Neuronal stem cell (in vitro differentiated cells): ENCODE results near the gene BANF2. TPM values are rescaled to one million over a fixed set of nuclear protein-coding genes. Genes with fewer than 3 reads are reported as not detected.

Experiments
- DNase-seq: peaks from one replicate; pipeline ENCODE4 v3.0.0-alpha.2; 2013; ENCODE audit warnings: low spot score
- H2AFZ ChIP-seq: one replicate; pipeline ENCODE4 v1.6.1; 2013; ENCODE audit warnings: mild to moderate bottlenecking, low read length, inconsistent platforms
- H2AK5ac ChIP-seq: 2 replicates; pipeline ENCODE4 v1.6.1; 2013; ENCODE audit warnings: low read depth, mild to moderate bottlenecking, inconsistent platforms, low read length, moderate library complexity, mixed read lengths
- H2BK120ac ChIP-seq: 2 replicates; pipeline ENCODE4 v1.6.1; 2013; ENCODE audit warnings: low read depth, mild to moderate bottlenecking, inconsistent platforms, low read length, moderate library complexity, mixed read lengths
- H2BK12ac ChIP-seq: one replicate; pipeline ENCODE4 v1.6.1; 2013; ENCODE audit warnings: low read length, inconsistent platforms
- H2BK15ac ChIP-seq: 2 replicates; pipeline ENCODE4 v1.6.1; 2013; ENCODE audit warnings: mild to moderate bottlenecking, low read length, inconsistent platforms, mixed read lengths
- H2BK5ac ChIP-seq: one replicate; pipeline ENCODE4 v1.6.1; 2013; ENCODE audit warnings: inconsistent platforms, mild to moderate bottlenecking, low read length, moderate library complexity
- H3K14ac ChIP-seq: one replicate; pipeline ENCODE4 v1.6.1; 2013; ENCODE audit warnings: low read length, inconsistent platforms
- H3K18ac ChIP-seq: 2 replicates; pipeline ENCODE4 v1.6.1; 2013; ENCODE audit warnings: low read length, inconsistent platforms
- H3K23ac ChIP-seq: 2 replicates; pipeline ENCODE4 v1.6.1; 2013; ENCODE audit warnings: low read depth, mild to moderate bottlenecking, mixed read lengths, low read length, inconsistent platforms; ENCODE audit not compliant: poor library complexity
- H3K27ac ChIP-seq: replicated peaks from 3 replicates; pipeline ENCODE4 v1.5.1; 2013; ENCODE audit warnings: low read length, inconsistent platforms
- H3K27me3 ChIP-seq, 3 experiments: 2 replicates each; pipeline ENCODE4 v1.6.1; 2013; ENCODE audit warnings: low read length in 3 of 3, mild to moderate bottlenecking in 2 of 3, inconsistent platforms in 1 of 3, low read depth in 1 of 3, mixed read lengths in 1 of 3, moderate library complexity in 1 of 3; ENCODE audit not compliant: control insufficient read depth in 3 of 3, insufficient read depth in 3 of 3
- H3K36me3 ChIP-seq, 2 donors: replicated peaks in 1 of 2; 2 replicates each; pipeline ENCODE4 v1.6.1; 2013; ENCODE audit warnings: low read length in 2 of 2; ENCODE audit not compliant: control insufficient read depth in 2 of 2, insufficient read depth in 2 of 2
- H3K4ac ChIP-seq: 2 replicates; pipeline ENCODE4 v1.6.1; 2013; ENCODE audit warnings: inconsistent platforms, mild to moderate bottlenecking, low read length, moderate library complexity
- H3K4me1 ChIP-seq, 2 donors: 1 replicate in 1 of 2; 2 replicates in 1 of 2; pipeline ENCODE4 v1.6.1; 2013; ENCODE audit warnings: low read length in 2 of 2, low read depth in 1 of 2; ENCODE audit not compliant: control insufficient read depth in 2 of 2, insufficient read depth in 1 of 2
- H3K4me2 ChIP-seq: one replicate; pipeline ENCODE4 v1.6.1; 2013; ENCODE audit warnings: mild to moderate bottlenecking, low read length, inconsistent platforms; ENCODE audit not compliant: insufficient read depth, poor library complexity, severe bottlenecking
- H3K4me3 ChIP-seq, 2 donors: 2 replicates each; pipeline ENCODE4 v1.5.1; 2013; ENCODE audit warnings: low read length in 2 of 2, mild to moderate bottlenecking in 2 of 2, inconsistent platforms in 1 of 2, moderate library complexity in 1 of 2
- H3K79me1 ChIP-seq: one replicate; pipeline ENCODE4 v1.6.1; 2013; ENCODE audit warnings: low read depth, mild to moderate bottlenecking, inconsistent platforms, low read length, moderate library complexity
- H3K9ac ChIP-seq: one replicate; pipeline ENCODE4 v1.6.1; 2013; ENCODE audit warnings: mild to moderate bottlenecking, low read depth, low read length, inconsistent platforms; ENCODE audit not compliant: poor library complexity
- H3K9me3 ChIP-seq, 2 donors: replicated peaks in 1 of 2; 2 replicates each; pipeline versions ENCODE3 to v1.6.1; 2013; ENCODE audit warnings: low read length in 2 of 2, mild to moderate bottlenecking in 2 of 2, inconsistent platforms in 1 of 2, low read depth in 1 of 2, mixed read lengths in 1 of 2, moderate library complexity in 1 of 2; ENCODE audit not compliant: control insufficient read depth in 2 of 2, insufficient read depth in 1 of 2
- H4K8ac ChIP-seq: one replicate; pipeline ENCODE4 v1.6.1; 2013; ENCODE audit warnings: low read depth, mild to moderate bottlenecking, inconsistent platforms, low read length, moderate library complexity
- H4K91ac ChIP-seq: one replicate; pipeline ENCODE4 v1.6.1; 2013; ENCODE audit warnings: low read length, low read depth, mild to moderate bottlenecking, inconsistent platforms; ENCODE audit not compliant: poor library complexity
- WGBS, 2 donors: extraction: QIAGEN DNeasy Blood & Tissue Kit; methylation state at CpG; one replicate each; pipeline ENCODE4 v1.1.7; 2013; ENCODE audit warnings: missing lambda C conversion rate in 2 of 2, mixed read lengths in 1 of 2; ENCODE audit not compliant: insufficient read length in 2 of 2, insufficient replicate concordance in 1 of 2; ENCODE audit errors: extremely low coverage in 2 of 2; 5-methylcytosine and 5-hydroxymethylcytosine counted together
- polyA plus RNA-seq, 2 experiments: library from polyadenylated mRNA; stranded (reverse); fragments of 200-250 nt; gene quantifications; one replicate each; pipeline ENCODE4 v1.2.3, GENCODE V29; 2013

BANF2 gene
- not detected for polyA plus RNA-seq (2013, experiment 1 of 2)
- polyA plus RNA-seq (2013, experiment 2 of 2): not detected

DNA sequence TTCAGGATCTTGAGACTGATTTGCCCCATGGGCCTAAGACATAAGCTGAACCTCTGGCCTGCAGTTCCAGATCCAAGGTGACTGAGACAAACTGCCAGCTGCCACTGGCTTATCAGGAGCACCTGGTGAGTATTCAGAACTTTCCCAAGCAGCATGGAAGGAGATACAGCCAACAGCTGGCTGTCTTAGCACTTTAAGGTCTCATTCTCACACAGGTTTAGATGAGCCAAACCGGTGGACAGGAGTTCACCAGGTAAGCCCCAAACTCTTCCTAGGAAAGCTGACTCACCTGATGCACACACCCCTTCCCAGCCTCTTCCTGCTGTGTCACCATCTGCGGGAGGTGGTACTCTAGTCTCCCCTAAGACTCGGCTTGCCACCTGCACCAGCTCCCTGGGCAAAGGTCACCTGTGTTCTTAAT, at the start of gene BANF2:
Gene BANF2, plus strand, starts transcription at position 36 of the 421 bp plus-strand sequence. CDS start 25,060 bp downstream, outside the sequence.
- no peak within 1 kb of the TSS for H3K4me2 ChIP-seq
- H3K4me1 ChIP-seq: no peaks in the 10 kb centered on the region
- no peak within 1 kb of the TSS for H3K23ac ChIP-seq
- no peak within 1 kb of the TSS for H3K4me3 ChIP-seq
- no peak within 1 kb of the TSS for H4K91ac ChIP-seq
- H3K18ac ChIP-seq: no peak within 1 kb of the TSS
- no peak within 1 kb of the TSS for H2BK5ac ChIP-seq
- H2AFZ ChIP-seq: no peak within 1 kb of the TSS
- peaks cover 0 to 48% (median 0%) of the 10 kb centered on the region in 3 experiments for H3K27me3 ChIP-seq
- H4K8ac ChIP-seq: no peak within 1 kb of the TSS
- no peak within 1 kb of the TSS for H2BK12ac ChIP-seq
- no peak within 1 kb of the TSS for H3K4ac ChIP-seq
- no peaks in the 10 kb centered on the region for H3K79me1 ChIP-seq
- no peak within 1 kb of the TSS for H2BK120ac ChIP-seq
- no peak for DNase-seq
- H3K14ac ChIP-seq: no peak within 1 kb of the TSS
- WGBS, 2 donors: no CpG with 5 or more reads among the region's 3 CpGs
- no peaks in the 10 kb centered on the region for H3K9me3 ChIP-seq
- no peak within 1 kb of the TSS for H2BK15ac ChIP-seq
- no peak within 1 kb of the TSS for H3K27ac ChIP-seq
- no peak within 1 kb of the TSS for H3K9ac ChIP-seq
- no peaks in the 10 kb centered on the region for H3K36me3 ChIP-seq
- no peak within 1 kb of the TSS for H2AK5ac ChIP-seq

DNA sequence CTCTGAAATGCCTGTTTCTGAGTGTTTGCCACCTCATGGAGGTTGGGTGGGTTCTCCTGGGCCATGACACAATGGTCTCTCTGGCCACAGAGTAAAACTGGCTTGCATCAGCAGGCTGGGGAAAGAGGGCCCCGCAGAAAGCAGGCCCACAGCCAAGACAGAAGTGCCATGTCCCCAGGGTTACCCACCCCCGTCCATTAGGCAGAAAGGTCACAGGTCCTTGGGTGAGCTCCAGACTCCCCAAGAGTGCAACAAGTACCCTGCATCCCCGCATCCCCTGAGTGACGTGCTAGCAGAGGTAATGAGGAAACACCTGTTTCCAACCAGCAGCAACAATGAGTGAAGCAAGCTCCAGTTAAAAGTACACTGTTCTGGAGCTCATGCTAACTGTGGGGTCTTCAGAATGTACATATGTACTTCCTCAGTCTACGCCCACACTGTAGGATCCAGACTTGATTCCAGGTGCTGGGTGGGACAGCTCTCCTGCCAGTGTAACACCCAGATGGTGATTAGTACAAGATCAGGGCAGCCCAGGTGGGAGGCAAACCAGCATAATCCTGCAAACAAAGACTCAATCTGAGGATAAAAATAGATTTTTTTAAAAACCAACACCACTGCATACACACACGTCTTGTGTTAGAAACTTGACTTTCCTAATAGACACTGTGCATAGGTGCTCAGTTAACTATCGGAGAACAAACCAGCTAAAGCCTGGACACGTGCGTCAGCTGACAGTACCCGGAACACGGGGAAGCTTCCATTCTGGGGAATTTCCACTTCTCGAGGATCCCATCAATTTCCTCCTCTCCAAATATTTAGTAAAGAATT, 49.3 kb upstream of the BANF2 start:
- Histone ChIP-seq H4K91ac (no peak overlapping the region), H3K9ac (no peak overlapping the region), H2AK5ac (no peak overlapping the region), H3K27me3 (no peaks in the 10 kb centered on the region), H3K79me1 (peaks cover 6% of the 10 kb centered on the region), H2BK15ac (no peak overlapping the region), H3K4me1 (peaks cover 9 to 19% of the 10 kb centered on the region in 2 donors), H4K8ac (no peak overlapping the region), H3K36me3 (no peaks in the 10 kb centered on the region), H2BK5ac (no peak overlapping the region), H3K18ac (no peak overlapping the region), H3K4me2 (no peak overlapping the region), H3K14ac (no peak overlapping the region), H3K4me3 (no peak overlapping the region), H3K4ac (no peak overlapping the region), H2BK12ac (no peak overlapping the region), H2AFZ (no peak overlapping the region), H3K23ac (no peak overlapping the region), H2BK120ac (no peak overlapping the region), H3K27ac (no peak overlapping the region), H3K9me3 (no peaks in the 10 kb centered on the region)
- WGBS, 2 donors: no CpG with 5 or more reads among the region's 12 CpGs
- no peak for DNase-seq

DNA sequence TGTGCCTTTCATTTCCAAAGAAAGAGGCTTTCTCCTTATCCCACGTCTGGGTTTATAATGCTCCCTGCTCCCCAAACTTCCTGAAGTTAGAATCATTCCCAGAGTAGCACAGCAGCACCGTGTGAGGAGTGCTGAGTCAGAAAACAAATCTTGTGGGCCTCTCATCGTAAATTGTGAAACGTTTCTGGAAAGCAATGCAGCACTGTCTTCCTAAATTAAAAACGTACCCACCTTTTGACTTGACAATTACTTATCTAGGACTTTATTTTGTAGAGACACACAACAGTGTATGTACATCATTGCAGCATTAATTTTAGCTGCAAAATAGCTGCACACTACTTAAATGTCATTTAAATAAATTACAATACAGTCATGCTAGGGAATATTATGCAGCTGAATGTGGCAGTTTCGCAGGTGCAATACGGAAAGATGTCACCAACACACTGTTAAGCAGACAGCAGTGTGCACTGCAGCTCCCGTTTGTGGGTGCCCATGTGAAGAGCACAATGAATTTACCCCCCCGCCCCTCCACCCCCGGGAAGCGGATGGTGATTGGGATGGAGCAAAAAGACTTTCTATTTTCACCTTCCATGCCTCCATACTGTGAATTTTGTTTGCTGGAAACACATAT, 48.5 kb upstream of the BANF2 start:
- Histone ChIP-seq H2BK12ac (no peak overlapping the region), H3K4me1 (peaks cover 9 to 19% of the 10 kb centered on the region in 2 donors), H2BK15ac (no peak overlapping the region), H3K9me3 (no peaks in the 10 kb centered on the region), H3K23ac (no peak overlapping the region), H3K36me3 (peaks cover 0 to 4% of the 10 kb centered on the region in 2 donors), H3K4me3 (no peak overlapping the region), H3K4me2 (no peak overlapping the region), H2BK120ac (no peak overlapping the region), H3K18ac (no peak overlapping the region), H3K79me1 (peaks cover 6% of the 10 kb centered on the region), H3K27me3 (no peaks in the 10 kb centered on the region), H2AFZ (no peak overlapping the region), H2AK5ac (no peak overlapping the region), H3K14ac (no peak overlapping the region), H4K91ac (no peak overlapping the region), H3K4ac (no peak overlapping the region), H3K9ac (no peak overlapping the region), H3K27ac (no peak overlapping the region), H2BK5ac (no peak overlapping the region), H4K8ac (no peak overlapping the region)
- WGBS, 2 donors: no CpG with 5 or more reads among the region's 11 CpGs
- DNase-seq: no peak

DNA sequence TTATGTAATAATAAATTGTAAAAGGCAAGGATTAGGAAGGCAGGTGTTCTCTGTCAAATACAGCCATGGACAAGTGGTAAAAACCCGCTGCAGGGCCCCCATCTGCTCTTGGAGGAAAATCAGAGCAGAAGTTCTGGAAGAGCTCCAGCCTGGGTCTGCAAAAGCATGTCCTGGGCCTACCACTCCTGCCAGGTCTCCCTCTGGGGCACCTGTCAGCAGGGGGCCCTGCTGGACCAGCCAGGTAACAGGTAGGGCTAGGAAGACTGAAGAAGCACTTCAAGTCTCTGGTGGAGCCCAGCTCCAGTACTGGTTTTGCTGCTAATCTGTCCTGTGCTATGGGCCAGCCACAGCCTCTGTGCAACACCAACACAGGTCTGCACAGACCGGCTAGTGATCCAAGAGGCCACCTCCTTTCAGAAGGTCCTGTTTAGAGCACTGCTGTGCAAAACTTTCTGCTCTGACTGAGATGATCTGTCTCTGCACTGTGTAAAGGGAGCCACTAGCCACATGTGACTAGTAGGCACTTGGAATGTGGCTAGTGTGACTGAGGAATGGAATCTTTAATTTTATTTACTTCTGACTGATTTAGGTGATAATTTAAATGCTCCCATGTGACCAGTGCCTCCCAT, 47.9 kb upstream of the BANF2 start:
- no peak overlapping the region for H3K27ac ChIP-seq

More for the DNA sequence above, 47.9 kb upstream of the BANF2 start:
- no peak overlapping the region for H2BK120ac ChIP-seq
- peaks cover 0 to 7% of the 10 kb centered on the region in 2 donors for H3K36me3 ChIP-seq
- H3K79me1 ChIP-seq: peaks cover 6% of the 10 kb centered on the region
- H3K9ac ChIP-seq: no peak overlapping the region
- no peak overlapping the region for H2BK12ac ChIP-seq
- no peak overlapping the region for H3K18ac ChIP-seq
- H3K4me3 ChIP-seq: no peak overlapping the region
- no peak overlapping the region for H3K4ac ChIP-seq
- H2AK5ac ChIP-seq: no peak overlapping the region
- H2BK15ac ChIP-seq: no peak overlapping the region
- H4K91ac ChIP-seq: no peak overlapping the region
- H2AFZ ChIP-seq: no peak overlapping the region
- DNase-seq: no peak
- WGBS, 2 donors: no CpG with 5 or more reads among the region's 2 CpGs
- no peak overlapping the region for H3K14ac ChIP-seq
- H3K4me2 ChIP-seq: no peak overlapping the region
- H4K8ac ChIP-seq: no peak overlapping the region
- H3K23ac ChIP-seq: no peak overlapping the region
- no peaks in the 10 kb centered on the region for H3K27me3 ChIP-seq
- no peaks in the 10 kb centered on the region for H3K9me3 ChIP-seq
- H2BK5ac ChIP-seq: no peak overlapping the region
- H3K4me1 ChIP-seq: peaks cover 9 to 14% of the 10 kb centered on the region in 2 donors
